Common myeloid progenitor, CD34-positive (primary cell): ENCODE measurements around the gene CLECL1.
"Not testable (repeated sequence)": the region's sequence is repeated elsewhere in the genome, so short reads cannot be mapped to it uniquely, and the experiment has no call there.

Experiments used
- CTCF ChIA-PET: fragments of 350-600 bp; sonication (Branson Sonifier 250); formaldehyde crosslinking; loops from one replicate; lab custom pipeline; 2021; ENCODE audit warnings: antibody characterized with exemption; lab: Charles Lee
- POLR2A ChIA-PET: fragments of 350-600 bp; sonication (Branson Sonifier 250); formaldehyde crosslinking; loops from one replicate; lab custom pipeline; 2021; ENCODE audit warnings: antibody characterized with exemption; lab: Charles Lee
- DNase-seq, 3 donors: peaks; one replicate each; pipeline versions ENCODE4 v3.0.0 to v3.0.0-alpha.2; 2013
- H3K27ac ChIP-seq, 2 experiments: 1 replicate in 1 of 2; 2 replicates in 1 of 2; pipeline ENCODE4 v1.7.0; 2013; ENCODE audit warnings: inconsistent platforms in 2 of 2, low read length in 2 of 2, mild to moderate bottlenecking in 2 of 2, low read depth in 1 of 2, moderate library complexity in 1 of 2; ENCODE audit not compliant: severe bottlenecking in 2 of 2, insufficient read depth in 1 of 2, poor library complexity in 1 of 2
- H3K27me3 ChIP-seq, 5 experiments: replicated peaks in 2 of 5; 1 replicate in 3 of 5; 2 replicates in 2 of 5; pipeline versions ENCODE4 v1.6.1 to v1.7.0; 2013; ENCODE audit warnings: low read length in 4 of 5, mild to moderate bottlenecking in 2 of 5, moderate library complexity in 2 of 5, inconsistent platforms in 1 of 5; ENCODE audit not compliant: insufficient read depth in 5 of 5, control insufficient read depth in 4 of 5
- H3K36me3 ChIP-seq, 4 experiments: 1 replicate in 2 of 4; 2 replicates in 2 of 4; pipeline versions ENCODE4 v1.6.1 to v1.7.0; 2013; ENCODE audit warnings: low read length in 3 of 4, control low read depth in 1 of 4, mild to moderate bottlenecking in 1 of 4; ENCODE audit not compliant: control insufficient read depth in 4 of 4, insufficient read depth in 4 of 4
- H3K4me1 ChIP-seq, 4 experiments: 1 replicate in 3 of 4; 2 replicates in 1 of 4; pipeline versions ENCODE4 v1.6.1 to v1.7.1; 2013; ENCODE audit warnings: low read length in 3 of 4, mild to moderate bottlenecking in 3 of 4, control low read depth in 1 of 4, inconsistent platforms in 1 of 4, moderate library complexity in 1 of 4; ENCODE audit not compliant: control insufficient read depth in 4 of 4, insufficient read depth in 4 of 4; ENCODE audit errors: control extremely low read depth in 1 of 4
- H3K4me3 ChIP-seq, 7 experiments: 1 replicate in 4 of 7; 2 replicates in 3 of 7; pipeline versions ENCODE4 v1.5.1 to v1.7.0; 2013; ENCODE audit warnings: mild to moderate bottlenecking in 7 of 7, low read length in 6 of 7, moderate library complexity in 6 of 7, inconsistent platforms in 2 of 7, low read depth in 2 of 7, control low read depth in 1 of 7; ENCODE audit not compliant: insufficient read depth in 4 of 7, control insufficient read depth in 1 of 7; ENCODE audit errors: extremely low read depth in 1 of 7
- H3K9me3 ChIP-seq, 5 experiments: 1 replicate in 4 of 5; 2 replicates in 1 of 5; pipeline versions ENCODE4 v1.6.1 to v1.7.1; 2013; ENCODE audit warnings: low read length in 4 of 5, mild to moderate bottlenecking in 2 of 5, inconsistent platforms in 1 of 5, low read depth in 1 of 5, moderate library complexity in 1 of 5; ENCODE audit not compliant: control insufficient read depth in 4 of 5, insufficient read depth in 2 of 5; ENCODE audit errors: control extremely low read depth in 1 of 5
- WGBS: methylation state at CpG from one replicate; pipeline ENCODE4 v1.1.5; 2013; ENCODE audit not compliant: insufficient coverage; 5-methylcytosine and 5-hydroxymethylcytosine counted together

CLECL1 gene

GRCh38 chr12:9707356-9707755 is 25.5 kb downstream of the CLECL1 start:
- Histone ChIP-seq H3K4me1 (peaks cover 1 to 13% (median 8%) of the 10 kb centered on the region in 4 experiments), H3K9me3 (peaks cover 0 to 4% (median 0%) of the 10 kb centered on the region in 5 experiments), H3K27ac (no peak overlapping the region), H3K27me3 (no peaks in the 10 kb centered on the region), H3K36me3 (no peaks in the 10 kb centered on the region), H3K4me3 (no peak overlapping the region)
- ChIA-PET CTCF (interaction anchor here (1.0 to 6.7 kb wide), 6 partner anchors 8 to 73 kb away, joined by 3 to 44 read pairs (median 10); no protein-coding TSS in a partner anchor), POLR2A (no interaction called here)
- no peak for DNase-seq

- POLR2A ChIA-PET = no interaction called here
- Histone ChIP-seq H3K4me1 (peaks cover 2 to 23% (median 15%) of the 10 kb centered on the region in 4 experiments), H3K36me3 (no peaks in the 10 kb centered on the region), H3K27ac (no peak overlapping the region), H3K9me3 (peaks cover 0 to 4% (median 0%) of the 10 kb centered on the region in 5 experiments), H3K4me3 (no peak overlapping the region), H3K27me3 (no peaks in the 10 kb centered on the region)
- CTCF ChIA-PET = interaction anchor here (1.1 to 6.7 kb wide), 5 partner anchors 32 to 72 kb away, joined by 3 to 44 read pairs (median 4); no protein-coding TSS in a partner anchor
- peak in 2 of 3 donors; percentile 25 to 47 for DNase-seq
Observed at GRCh38 chr12:9706086-9706685, 26.7 kb downstream of the CLECL1 start.

GRCh38 chr12:9704561-9704960 is 28.3 kb downstream of the CLECL1 start:
- H3K27ac ChIP-seq, H3K36me3 ChIP-seq, POLR2A ChIA-PET, DNase-seq, CTCF ChIA-PET, H3K9me3 ChIP-seq, H3K27me3 ChIP-seq, H3K4me3 ChIP-seq: not testable (repeated sequence)
- WGBS = no CpG with 5 or more reads among the region's 5 CpGs
- H3K4me1 ChIP-seq = peaks cover 2 to 35% (median 18%) of the 10 kb centered on the region in 4 experiments

GRCh38 chr12:9702255-9702654 is 30.6 kb downstream of the CLECL1 start:
- H3K4me3 ChIP-seq = no peak overlapping the region
- peak overlapping the region in 1 of 2 experiments; percentile 8 for H3K27ac ChIP-seq
- no peaks in the 10 kb centered on the region for H3K9me3 ChIP-seq
- H3K36me3 ChIP-seq = no peaks in the 10 kb centered on the region
- POLR2A ChIA-PET = no interaction called here
- DNase-seq = peak in 2 of 3 donors; percentile 45 to 55
- no peaks in the 10 kb centered on the region for H3K27me3 ChIP-seq
- 100% methylated on average over 1 of the region's 3 CpGs for WGBS
- CTCF ChIA-PET = no interaction called here
- peaks cover 2 to 44% (median 14%) of the 10 kb centered on the region in 4 experiments for H3K4me1 ChIP-seq

- Histone ChIP-seq H3K36me3 (peaks cover 0 to 4% (median 0%) of the 10 kb centered on the region in 4 experiments), H3K9me3 (peaks cover 0 to 5% (median 0%) of the 10 kb centered on the region in 5 experiments), H3K27me3 (no peaks in the 10 kb centered on the region), H3K27ac (no peak overlapping the region), H3K4me1 (peaks cover 2 to 44% (median 14%) of the 10 kb centered on the region in 4 experiments), H3K4me3 (no peak overlapping the region)
- WGBS = 100% methylated on average over 1 of the region's 1 CpG
- no peak for DNase-seq
- ChIA-PET CTCF (no interaction called here), POLR2A (no interaction called here)
Observed at GRCh38 chr12:9701380-9702154, 31.3 kb downstream of the CLECL1 start.

GRCh38 chr12:9700606-9700956 is 32.3 kb downstream of the CLECL1 start:
- Histone ChIP-seq H3K9me3 (peaks cover 0 to 8% (median 0%) of the 10 kb centered on the region in 5 experiments), H3K4me3 (no peak overlapping the region), H3K27ac (no peak overlapping the region), H3K36me3 (peaks cover 0 to 8% (median 1%) of the 10 kb centered on the region in 4 experiments), H3K27me3 (no peaks in the 10 kb centered on the region), H3K4me1 (peaks cover 2 to 39% (median 14%) of the 10 kb centered on the region in 4 experiments)
- DNase-seq = no peak
- CTCF ChIA-PET = interaction anchor here (1.7 kb wide), 1 partner anchor 17 kb away, joined by 5 read pairs; no protein-coding TSS in a partner anchor
- WGBS = 100% methylated on average over 1 of the region's 2 CpGs
- POLR2A ChIA-PET = no interaction called here
